UCSD-AML1 (cell line): ENCODE measurements around the gene SLAIN2.
"Not testable (repeated sequence)": the region's sequence is repeated elsewhere in the genome, so short reads cannot be mapped to it uniquely, and the experiment has no call there.

Experiments used
- DNase-seq: peaks from one replicate; lab custom pipeline; 2025; ENCODE audit not compliant: unreplicated experiment; lab: John Stamatoyannopoulos, UW

Gene SLAIN2

DNA sequence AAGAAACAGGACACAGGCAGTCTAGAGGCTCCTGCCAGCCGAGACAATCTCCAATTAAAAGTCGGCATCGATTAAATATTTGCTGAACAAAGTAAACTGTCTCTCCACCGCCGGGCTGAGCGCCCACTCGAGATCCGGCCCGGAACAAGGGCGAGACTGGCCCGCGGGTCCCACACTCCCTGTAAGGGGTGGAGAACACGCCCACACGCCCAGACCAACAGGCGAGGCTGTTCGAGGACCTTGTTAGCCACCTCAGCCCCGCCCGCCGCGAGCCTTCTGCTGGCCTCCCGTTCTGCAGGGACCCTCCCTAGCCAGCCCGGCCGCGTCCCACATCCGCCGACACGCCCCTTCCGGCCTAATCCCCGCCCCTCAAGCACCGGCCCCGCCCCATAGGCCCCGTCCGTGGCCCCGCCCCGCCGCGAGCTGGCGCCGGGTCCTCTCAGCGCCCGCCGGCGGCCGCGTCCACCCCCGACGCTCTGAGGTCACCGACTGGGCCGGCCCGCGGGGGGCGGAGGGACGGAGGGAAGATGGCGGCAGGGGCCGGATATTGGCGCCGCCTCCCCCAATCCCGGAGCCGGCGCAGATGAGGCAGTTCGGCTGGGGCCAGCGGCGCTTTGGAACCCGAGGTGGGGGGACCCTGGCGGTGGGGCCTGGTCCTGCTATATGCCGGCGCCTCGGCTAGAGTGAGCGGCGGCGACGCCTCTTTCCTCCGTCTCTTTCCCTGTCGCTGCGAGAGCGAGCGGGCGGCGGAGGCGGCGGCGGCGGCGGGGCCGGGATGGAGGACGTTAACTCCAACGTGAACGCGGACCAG, at the start of gene SLAIN2:
SLAIN2 (plus strand) TSS at position 565 of the 811 bp plus-strand sequence; CDS start at position 776, 211 bp downstream.
- peak; percentile 99 for DNase-seq

DNA sequence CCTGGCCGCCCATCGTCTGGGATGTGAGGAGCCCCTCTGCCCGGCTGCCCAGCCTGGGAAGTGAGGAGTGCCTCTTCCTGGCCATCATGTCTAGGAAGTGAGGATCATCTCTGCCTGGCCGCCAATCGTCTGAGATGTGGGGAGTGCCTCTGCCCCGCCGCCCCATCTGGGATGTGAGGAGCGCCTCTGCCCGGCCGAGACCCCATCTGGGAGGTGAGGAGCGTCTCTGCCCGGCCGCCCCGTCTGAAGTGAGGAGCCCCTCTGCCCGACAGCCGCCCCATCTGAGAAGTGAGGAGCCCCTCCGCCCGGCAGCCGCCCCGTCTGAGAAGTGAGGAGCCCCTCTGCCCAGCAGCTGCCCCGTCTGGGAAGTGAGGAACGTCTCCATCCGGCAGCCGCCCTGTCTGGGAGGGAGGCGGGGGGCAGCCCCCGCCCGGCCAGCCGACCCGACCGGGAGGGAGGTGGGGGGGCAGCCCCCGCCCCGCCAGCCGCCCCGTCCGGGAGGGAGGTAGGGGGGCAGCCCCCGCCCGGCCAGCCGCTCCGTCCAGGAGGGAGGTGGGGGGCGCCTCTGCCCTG, 49.0 kb upstream of the SLAIN2 start:
- not testable (repeated sequence) for DNase-seq

DNA sequence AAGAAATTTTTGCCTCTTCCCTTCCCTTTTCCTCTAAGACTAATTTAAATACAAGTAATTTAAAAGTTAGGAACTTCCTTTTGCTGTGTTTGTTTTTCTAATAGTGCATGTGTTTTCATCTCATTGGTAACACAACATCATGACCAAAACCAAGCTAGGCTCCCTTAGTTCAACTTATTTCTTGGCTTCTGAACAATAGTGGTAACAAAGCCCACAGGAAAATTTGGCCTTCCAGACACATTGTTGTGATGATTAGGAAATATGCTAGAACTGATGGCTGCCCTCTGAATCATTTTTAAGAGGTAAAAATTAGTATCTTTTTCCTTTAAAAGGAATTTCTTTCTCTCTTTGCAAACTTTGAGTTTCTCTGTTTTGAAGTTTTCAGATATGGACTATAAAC, 46.2 kb upstream of the SLAIN2 start:
- no peak for DNase-seq

DNA sequence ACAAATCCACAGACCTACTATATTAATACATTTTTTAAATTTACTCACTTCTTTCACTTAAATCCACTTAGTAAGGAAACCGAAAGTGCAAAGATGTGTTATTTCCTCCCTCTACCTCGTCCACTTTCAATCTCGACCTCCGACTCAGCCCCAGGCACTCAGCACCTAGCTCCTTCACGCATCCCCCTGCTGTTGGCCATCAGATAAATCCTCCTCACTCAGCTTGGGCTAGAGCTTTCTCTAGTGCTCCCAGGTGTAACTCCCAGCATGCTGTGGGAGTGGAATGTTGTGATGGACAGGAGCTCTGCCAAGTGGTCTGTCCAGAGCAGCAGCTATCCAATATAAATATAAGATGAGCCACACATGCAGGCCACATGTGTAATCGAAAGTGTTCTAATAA, 45.0 kb upstream of the SLAIN2 start:
- no peak for DNase-seq

DNA sequence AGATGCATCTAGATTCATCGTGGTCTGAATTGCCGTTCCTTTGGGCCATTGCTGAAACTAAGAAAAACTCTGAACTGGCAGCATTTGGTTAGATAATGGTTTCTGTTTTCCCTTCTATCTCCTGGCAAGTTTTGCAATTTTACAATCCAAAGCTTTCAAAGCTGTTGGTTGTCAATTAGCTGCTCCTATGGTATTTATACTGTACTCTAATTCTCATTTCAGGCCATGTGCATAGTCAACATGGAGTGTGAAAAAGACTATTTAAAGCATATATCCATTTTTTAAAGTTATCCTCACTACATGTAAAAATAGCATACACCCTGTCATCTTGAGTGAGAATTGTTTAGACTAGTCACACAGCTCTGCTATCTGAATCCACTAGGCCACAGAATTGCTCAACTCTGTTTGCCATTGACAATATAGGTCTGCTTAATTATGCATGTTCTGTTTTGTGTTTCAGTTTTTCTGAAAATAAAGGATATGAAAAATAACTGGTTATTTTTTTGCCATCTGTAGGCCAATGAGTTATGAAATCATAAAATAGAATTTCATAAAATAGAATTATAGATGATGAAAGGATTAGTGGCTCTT, 44.0 kb upstream of the SLAIN2 start:
- no peak for DNase-seq

DNA sequence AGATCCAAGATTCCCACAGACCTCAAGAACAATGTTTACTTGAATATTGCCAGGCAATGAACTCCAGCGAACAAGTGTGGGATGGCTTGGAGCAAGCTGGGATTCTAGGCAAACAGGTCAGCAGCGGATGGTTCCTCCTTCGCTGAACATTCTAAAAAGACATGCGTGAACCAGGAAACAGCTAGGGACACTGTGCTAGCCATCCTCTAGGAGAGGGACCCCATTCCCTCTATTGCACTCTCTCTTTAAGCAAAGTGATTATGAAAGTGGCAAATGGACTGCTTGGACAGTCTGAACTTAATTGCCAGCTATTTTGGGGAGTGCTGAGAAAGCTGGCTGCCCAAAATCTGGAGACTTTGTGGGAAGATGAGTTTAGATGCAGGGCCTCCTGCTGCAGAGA, 41.8 kb upstream of the SLAIN2 start:
- DNase-seq: no peak

DNA sequence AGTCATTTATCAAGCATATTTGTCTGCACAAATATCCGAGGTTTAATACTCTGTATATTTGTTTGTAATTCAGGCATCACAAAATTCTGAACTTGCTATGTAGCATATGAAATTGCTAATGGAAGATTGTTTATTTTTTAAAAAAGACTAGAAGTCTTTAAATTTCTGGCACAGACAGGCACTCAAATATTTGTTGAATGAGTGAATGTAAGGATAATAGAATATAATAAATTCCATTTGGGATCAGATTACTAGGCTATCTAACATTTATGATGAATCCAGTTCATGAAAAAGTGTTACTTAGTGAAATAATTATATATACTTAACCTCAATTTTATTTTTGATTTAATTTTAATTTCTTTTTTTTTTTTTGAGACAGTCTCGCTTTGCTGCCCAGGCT, 41.3 kb upstream of the SLAIN2 start:
- no peak for DNase-seq

DNA sequence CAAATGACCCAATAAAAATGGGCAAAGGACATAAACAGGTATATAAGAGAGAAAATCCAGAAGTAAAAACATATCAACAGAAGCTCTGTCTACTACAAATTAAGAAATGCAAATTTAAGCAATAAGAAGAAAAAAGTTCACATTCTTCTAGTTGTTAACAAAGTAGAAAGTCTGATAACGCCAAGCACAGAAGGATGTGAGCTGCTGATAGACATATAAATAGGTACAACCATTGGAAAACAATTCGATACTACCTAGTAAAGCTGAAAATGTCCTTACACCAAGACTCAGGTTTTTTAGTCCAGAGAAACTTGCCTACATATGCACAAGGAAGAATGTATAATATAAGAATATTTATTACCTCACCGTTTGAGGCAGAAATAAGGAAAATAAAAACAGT, 35.8 kb upstream of the SLAIN2 start:
- DNase-seq: no peak

DNA sequence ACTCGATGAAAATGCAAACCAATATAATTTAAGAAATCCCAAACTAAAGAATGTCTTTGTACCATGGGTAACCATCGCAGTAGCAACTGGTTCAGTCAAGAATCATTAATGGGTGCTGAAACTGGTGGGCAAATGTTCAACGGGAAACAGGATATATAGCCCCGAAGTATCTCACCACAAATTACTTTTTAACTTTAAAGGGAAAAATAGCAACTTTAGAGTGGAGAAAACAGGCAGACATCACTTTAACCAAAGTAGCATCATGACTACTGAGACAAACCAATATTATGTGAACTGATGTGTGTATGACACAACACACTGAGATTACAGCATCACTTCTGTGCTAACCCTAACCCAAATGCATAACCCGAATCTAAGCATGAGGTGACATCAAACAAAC, 33.8 kb upstream of the SLAIN2 start:
- no peak for DNase-seq

DNA sequence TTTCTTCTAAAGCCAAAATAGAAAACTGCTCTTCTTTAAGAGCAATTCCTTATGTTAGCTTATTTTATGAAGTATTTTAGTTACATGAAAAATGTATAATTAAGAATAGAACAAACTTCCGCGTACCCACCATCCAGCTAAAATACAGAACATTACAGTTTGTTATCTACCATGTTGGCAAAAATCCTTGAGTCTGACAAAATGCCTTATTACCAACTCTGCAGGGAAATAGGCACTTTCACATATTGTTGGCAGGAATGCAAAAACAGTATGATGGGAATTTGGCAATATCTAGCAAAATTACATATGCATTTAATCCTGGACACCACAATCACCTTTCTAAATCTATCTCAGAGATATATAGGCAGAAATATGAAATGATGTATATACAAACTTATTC, 32.4 kb upstream of the SLAIN2 start:
- DNase-seq: no peak

DNA sequence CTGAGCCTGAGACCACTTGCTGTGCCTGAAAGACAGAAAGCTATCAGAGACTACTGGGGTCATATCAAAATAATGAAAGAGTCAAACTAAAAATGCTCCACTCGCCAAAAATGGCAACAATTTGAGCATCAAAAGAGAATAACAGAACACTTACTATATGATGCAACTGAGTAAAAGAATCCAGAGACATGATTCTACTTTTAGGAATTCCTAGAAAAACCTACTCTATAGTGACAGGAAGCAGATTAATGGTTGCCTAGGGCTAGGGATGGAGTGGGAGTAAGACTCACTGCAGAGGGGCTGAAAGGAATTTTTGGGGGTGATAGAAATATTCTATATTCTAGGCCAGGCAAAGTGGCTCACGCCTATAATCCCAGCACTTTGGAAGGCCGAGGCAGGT, 29.4 kb upstream of the SLAIN2 start:
- DNase-seq: no peak

DNA sequence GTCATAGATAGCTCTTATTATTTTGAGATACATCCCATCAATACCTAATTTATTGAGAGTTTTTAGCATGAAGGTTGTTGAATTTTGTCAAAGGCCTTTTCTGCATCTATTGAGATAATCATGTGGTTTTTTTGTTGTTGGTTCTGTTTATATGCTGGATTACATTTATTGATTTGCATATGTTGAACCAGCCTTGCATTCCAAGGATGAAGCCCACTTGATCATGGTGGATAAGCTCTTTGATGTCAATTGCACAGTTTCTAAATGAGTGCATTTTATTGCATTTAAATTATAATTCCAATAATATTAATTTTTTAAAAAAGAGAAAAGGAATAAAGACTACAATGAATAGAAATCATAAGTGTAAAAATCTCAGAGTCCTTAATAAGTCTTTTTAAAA, 26.6 kb upstream of the SLAIN2 start:
- not testable (repeated sequence) for DNase-seq

DNA sequence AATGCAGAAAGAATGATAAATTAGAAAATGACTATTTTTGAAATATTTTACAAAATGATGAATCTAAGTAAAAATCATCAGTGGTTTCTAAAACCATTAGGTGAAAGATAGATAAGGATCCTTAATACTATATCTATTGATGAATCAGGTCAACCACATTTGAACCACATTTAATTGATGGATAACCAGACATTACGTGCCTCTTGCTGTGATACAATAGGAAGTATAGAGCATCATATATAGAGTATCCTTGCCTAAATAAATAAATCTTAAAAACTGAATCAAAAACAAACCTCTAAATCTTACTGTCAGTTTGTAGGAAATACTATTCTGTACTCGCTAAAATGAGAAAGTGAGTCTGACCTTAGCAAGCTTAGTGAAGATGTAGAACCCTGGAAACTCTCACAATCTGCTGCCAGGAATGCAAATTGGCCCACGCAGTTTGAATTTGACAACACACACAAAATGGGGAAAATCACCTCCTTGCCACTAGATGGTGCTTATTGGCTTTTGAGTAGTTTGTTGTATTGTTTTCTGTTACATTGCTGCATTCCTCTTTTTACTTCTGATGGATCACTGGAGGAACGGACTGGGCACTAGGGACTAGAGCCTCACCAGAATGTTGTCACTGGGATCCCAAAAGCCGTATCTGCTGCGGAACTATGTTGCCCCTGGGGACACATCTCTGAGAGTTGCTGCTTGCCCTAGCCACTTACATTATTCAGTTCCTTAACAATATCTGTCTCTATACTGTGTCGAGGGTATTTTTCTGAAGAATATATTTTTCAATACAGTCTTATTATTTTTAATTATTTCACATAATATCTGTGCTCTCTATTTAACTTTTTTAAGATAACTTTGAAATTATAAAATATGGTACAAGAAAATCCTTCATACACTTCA, 25.4 kb upstream of the SLAIN2 start:
- DNase-seq: peak; percentile 31

DNA sequence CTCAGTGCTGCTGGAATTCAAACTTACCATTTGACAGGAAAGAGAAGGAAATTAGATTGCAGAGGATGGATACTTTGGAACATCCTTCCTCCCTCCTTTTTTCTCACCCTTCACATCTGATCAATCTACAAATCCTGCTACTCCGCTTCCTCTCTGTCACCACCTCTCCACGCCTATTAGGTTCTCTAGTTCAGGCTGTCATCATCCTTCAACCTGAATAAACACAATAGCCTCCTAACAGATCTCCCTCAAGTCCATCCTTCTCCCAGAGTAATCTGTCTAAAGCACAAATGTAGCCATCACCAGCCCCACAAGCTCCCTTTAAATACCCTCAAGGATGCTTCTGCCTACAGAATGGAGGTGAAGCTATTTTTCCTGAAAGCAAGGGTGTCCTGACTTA, 20.0 kb upstream of the SLAIN2 start:
- no peak for DNase-seq

DNA sequence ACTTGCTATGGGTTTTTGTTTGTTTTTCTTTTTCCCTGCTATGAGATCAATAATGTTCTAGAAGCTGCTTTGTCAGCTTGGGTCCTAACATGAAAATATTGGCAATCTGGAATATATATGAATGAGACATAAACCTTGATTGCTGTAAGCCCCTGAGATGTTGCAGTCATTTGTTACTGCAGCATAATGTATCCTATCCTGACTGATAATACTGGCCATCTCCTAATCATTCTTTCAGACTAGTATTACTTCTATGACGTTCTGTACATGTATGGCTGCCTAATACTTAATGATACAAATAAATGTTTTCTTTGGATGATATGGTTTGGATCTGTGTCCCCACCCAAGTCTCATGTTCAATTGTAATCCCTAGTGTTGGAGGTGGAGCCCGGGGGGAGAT, 19.3 kb upstream of the SLAIN2 start:
- no peak for DNase-seq

DNA sequence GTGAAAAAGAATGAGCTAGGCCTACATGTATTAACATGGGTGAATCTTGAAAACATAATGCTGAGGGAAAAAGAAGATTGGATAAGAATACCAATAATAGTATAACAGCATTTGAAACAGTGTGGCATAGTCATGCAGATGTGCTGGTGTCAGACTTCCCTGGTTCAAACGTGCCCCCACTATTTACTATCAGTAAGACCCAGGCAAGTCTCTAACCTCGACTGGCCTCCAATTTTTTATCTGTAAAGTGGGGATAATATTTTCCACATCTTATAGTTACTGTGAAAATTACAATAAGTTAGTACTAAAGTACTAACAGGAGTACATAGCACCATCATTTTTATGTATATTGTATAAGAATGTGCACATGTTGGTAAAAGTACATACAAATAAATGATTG, 17.0 kb upstream of the SLAIN2 start:
- no peak for DNase-seq

DNA sequence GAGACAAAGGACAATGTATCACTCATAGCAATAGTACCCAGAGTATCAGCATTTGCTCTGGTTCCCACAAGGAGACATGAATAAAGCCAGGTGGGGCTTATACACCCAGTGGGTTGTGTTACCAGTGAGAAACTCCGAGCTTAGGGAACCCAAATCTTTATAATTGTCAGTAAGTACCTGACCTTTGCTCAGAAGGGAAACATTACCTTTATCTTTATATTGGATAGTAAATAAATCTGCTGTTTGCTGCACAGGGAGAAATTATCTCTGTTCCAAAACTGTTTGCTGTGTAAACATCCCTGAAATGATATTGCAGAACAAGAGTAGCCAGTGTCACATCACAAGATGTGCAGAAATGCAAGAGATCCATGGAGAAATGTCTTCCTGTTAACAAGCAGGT, 12.1 kb upstream of the SLAIN2 start:
- no peak for DNase-seq

DNA sequence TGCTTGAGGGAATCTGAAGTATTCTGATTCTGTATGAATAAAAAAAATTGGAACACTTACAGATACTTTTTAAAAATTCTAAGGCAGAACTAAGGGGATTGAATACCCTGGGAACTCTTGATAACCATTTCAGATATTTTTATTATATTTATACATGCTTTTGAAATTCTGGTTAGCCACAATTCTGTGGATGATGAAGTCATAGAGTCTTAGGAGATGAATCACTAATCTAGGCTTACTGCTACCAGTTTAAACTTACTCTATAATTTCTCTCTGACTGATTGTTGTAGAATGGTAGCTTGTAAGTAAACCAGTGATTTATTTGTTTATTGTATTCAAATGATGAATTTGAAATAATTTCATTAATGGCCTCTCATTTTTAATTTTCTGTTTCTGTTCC, 11.4 kb upstream of the SLAIN2 start:
- no peak for DNase-seq

DNA sequence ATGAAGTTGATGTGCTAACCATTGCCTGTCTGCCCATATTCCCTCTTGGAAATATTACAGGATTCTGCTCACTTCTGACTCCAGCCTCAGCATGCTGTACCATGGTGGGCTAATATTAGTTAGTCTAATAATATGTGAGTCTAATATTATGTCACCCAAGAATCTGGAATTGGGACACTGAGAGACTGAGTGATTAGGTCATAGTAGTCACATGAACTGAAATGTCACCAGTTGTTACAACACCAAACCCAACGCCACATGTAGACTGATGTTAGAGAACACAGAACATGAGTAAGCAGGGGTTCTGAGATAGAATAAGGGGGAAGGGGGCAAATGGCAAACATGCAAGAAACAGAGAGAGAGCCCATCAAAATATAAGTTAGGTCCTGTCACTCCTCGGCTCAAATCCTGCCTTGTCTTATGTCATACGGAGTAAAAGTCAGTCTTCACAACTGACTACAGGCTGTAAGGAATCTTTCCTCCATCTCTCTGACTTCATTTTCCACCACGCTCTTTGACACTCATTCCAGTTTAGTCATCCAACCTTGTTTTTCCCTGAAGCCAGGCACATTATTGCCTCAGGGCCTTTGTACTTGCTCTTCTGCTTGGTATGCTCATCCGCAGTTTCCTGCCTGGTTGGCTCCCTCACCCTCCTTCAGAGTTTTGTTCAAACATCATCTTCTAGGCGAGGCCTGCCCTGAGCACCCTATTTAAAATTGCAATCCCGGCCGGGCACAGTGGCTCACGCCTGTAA, 9.6 kb upstream of the SLAIN2 start:
- no peak for DNase-seq

DNA sequence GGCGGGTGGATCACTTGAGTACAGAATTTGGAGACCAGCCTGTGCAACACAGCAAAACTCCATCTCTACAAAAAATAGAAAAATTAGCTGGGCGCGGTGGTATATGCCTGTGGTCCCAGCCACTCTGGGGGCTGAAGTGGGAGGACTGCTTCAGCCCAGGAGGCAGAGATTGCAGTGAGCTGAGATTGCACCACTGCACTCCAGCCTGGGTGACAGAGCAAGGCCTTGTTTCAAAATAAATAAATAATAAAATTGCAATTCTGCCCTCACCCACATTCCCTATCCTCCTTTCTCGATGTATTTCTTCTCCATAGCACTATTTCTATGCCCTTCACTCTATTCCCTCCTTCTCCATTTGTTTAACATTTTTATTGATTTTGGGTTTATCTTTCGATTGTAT, 8.7 kb upstream of the SLAIN2 start:
- no peak for DNase-seq

DNA sequence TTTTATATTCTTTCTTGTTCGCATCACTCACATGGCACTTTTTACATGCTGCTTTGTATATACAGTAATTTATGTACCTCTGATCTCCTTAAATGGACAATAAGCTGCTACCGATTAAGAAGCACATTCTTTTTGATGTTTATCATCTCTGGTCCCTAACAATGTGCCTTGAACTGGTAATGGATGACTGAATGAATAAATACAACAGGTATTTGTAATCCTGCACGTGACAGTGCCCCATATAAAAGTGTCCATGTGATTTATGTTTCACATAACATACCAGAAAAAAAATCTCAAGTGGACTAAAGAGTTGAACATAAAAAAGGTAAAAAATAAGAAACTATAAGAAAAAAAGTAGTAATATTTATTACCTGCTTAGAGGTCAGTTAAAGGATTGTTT, 7.7 kb upstream of the SLAIN2 start:
- no peak for DNase-seq
